K562 (cell line): ENCODE measurements around the gene UBE2G2. TPM values are rescaled to one million over a fixed set of nuclear protein-coding genes. Genes with fewer than 3 reads are reported as not detected.

Source experiments
- ATAC-seq: fragments of 200-7000 bp; cut with Tn5 transposase; 3 replicates; pipeline ENCODE4 v1.9.1; 2020; ENCODE audit warnings: moderate library complexity
- BruUV-seq: library from RNA; stranded (reverse); fragments of 400-500 nt; replicated peaks from 2 replicates; lab custom pipeline; 2021; lab: Mats Ljungman, UMichigan
- CTCF ChIA-PET: fragments of 300-600 bp; formaldehyde crosslinking; extraction: SDS; loops from one replicate; lab custom pipeline; 2021; ENCODE audit warnings: low intra/inter-chr PET ratio; lab: Yijun Ruan, JAX
- POLR2A ChIA-PET: fragments of 300-600, 350-650 bp; sonication (Branson Sonifier 250); formaldehyde crosslinking; extraction: SDS; loops from one replicate; lab custom pipeline; 2021; ENCODE audit warnings: antibody characterized with exemption, inconsistent platforms; lab: Yijun Ruan, JAX
- DNase-seq, 4 experiments: peaks; one replicate each; pipeline versions ENCODE4 v3.0.0 to v3.0.0-alpha.2; 2011 to 2018; ENCODE audit warnings: low spot score in 3 of 4, mixed read lengths in 3 of 4; ENCODE audit errors: extremely low read depth in 1 of 4
- FAIRE-seq: peaks from 2 replicates; lab custom pipeline; 2011; peaks lifted over from hg19 to GRCh38; lab: Jason Lieb, UNC
- H2AFZ ChIP-seq: 2 replicates; pipeline ENCODE4 v1.6.0; 2011; ENCODE audit warnings: low read depth, low read length, control low read depth, inconsistent platforms
- H3K27ac ChIP-seq: fragments of 200-600 bp; 3 replicates; pipeline ENCODE4 v1.8.0; 2011; ENCODE audit warnings: low read depth, mild to moderate bottlenecking, control low read depth, inconsistent platforms, low read length, moderate library complexity, mixed read lengths; ENCODE audit errors: extremely low read depth
- H3K27me3 ChIP-seq, 2 experiments: fragments of 300-600 bp in 1 of 2; 2 replicates in 1 of 2; 3 replicates in 1 of 2; pipeline versions ENCODE4 v1.6.0 to v1.8.0; 2011; ENCODE audit warnings: inconsistent platforms in 2 of 2, low read length in 2 of 2, mild to moderate bottlenecking in 1 of 2, mixed read lengths in 1 of 2, moderate library complexity in 1 of 2; ENCODE audit not compliant: control insufficient read depth in 2 of 2, insufficient read depth in 2 of 2
- H3K36me3 ChIP-seq: fragments of 300-600 bp; 3 replicates; pipeline ENCODE4 v1.8.0; 2011; ENCODE audit warnings: mild to moderate bottlenecking, low read length, inconsistent platforms; ENCODE audit not compliant: control insufficient read depth, insufficient read depth
- H3K4me1 ChIP-seq, 2 experiments: fragments of 200-600 bp in 1 of 2; replicated peaks in 1 of 2; 2 replicates in 1 of 2; 3 replicates in 1 of 2; pipeline versions ENCODE4 v1.5.1 to v1.8.0; 2011; ENCODE audit warnings: inconsistent platforms in 2 of 2, low read length in 2 of 2, mild to moderate bottlenecking in 1 of 2, mixed read lengths in 1 of 2, moderate library complexity in 1 of 2; ENCODE audit not compliant: control insufficient read depth in 2 of 2, insufficient read depth in 2 of 2
- H3K4me2 ChIP-seq: 2 replicates; pipeline ENCODE4 v1.6.1; 2011; ENCODE audit warnings: low read length, control low read depth, inconsistent platforms, mixed read lengths; ENCODE audit not compliant: insufficient read depth
- H3K4me3 ChIP-seq: fragments of 200-600 bp; sonication (generic), shearing (Covaris generic); 2 replicates; pipeline ENCODE4 v1.5.1; 2016; ENCODE audit warnings: control low read depth, inconsistent platforms
- H3K79me2 ChIP-seq: fragments of 200-600 bp; 3 replicates; pipeline ENCODE4 v1.8.0; 2011; ENCODE audit warnings: low read length, inconsistent platforms; ENCODE audit not compliant: control insufficient read depth, insufficient read depth
- H3K9ac ChIP-seq, 2 experiments: 2 replicates each; pipeline versions ENCODE4 v1.6.0 to v1.6.1; 2011; ENCODE audit warnings: low read depth in 2 of 2, low read length in 2 of 2, control low read depth in 1 of 2, inconsistent platforms in 1 of 2, mild to moderate bottlenecking in 1 of 2, mixed read lengths in 1 of 2; ENCODE audit not compliant: insufficient read depth in 1 of 2
- H3K9me1 ChIP-seq: one replicate; pipeline ENCODE4 v1.6.0; 2011; ENCODE audit warnings: inconsistent platforms, mild to moderate bottlenecking, low read length, moderate library complexity; ENCODE audit not compliant: control insufficient read depth, insufficient read depth
- H3K9me3 ChIP-seq: replicated peaks from 2 replicates; pipeline ENCODE4 v1.5.1; 2011; ENCODE audit warnings: low read depth, low read length, inconsistent platforms; ENCODE audit not compliant: control insufficient read depth, insufficient read depth
- H4K20me1 ChIP-seq: replicated peaks from 2 replicates; pipeline ENCODE4 v1.6.1; 2011; ENCODE audit warnings: low read length, inconsistent platforms, mixed read lengths; ENCODE audit not compliant: control insufficient read depth, insufficient read depth
- ATF1 ChIP-seq, 2 experiments: fragments of 450-650 bp in 1 of 2; IDR thresholded peaks; 2 replicates each; pipeline ENCODE4 v1.6.1; 2016; ENCODE audit warnings: missing compliant biosample characterization in 1 of 2, missing genetic modification characterization in 1 of 2
- CC2D1A ChIP-seq: fragments of 450-650 bp; IDR thresholded peaks from 2 replicates; pipeline ENCODE4 v1.6.1; 2017; ENCODE audit warnings: mild to moderate bottlenecking
- CREB1 ChIP-seq, 2 experiments: sonication (generic) in 1 of 2; formaldehyde crosslinking in 1 of 2; IDR thresholded peaks; 2 replicates each; pipeline versions ENCODE4 v1.6.1 to v1.8.0; 2012 to 2022; ENCODE audit warnings: inconsistent platforms in 1 of 2, mild to moderate bottlenecking in 1 of 2, missing genetic modification reagents in 1 of 2, moderate library complexity in 1 of 2
- FOXM1 ChIP-seq, 2 experiments: fragments of 450-650 bp in 1 of 2; sonication (generic) in 1 of 2; formaldehyde crosslinking in 1 of 2; IDR thresholded peaks; 2 replicates each; pipeline versions ENCODE4 v1.6.1 to v1.9.0; 2017 to 2022; ENCODE audit warnings: low read depth in 2 of 2, mild to moderate bottlenecking in 2 of 2, missing genetic modification reagents in 1 of 2, moderate library complexity in 1 of 2
- MCM3 ChIP-seq: fragments of 450-650 bp; IDR thresholded peaks from 2 replicates; pipeline ENCODE4 v1.6.1; 2016
- MCM7 ChIP-seq, 2 experiments: fragments of 450-650 bp; IDR thresholded peaks; 2 replicates each; pipeline ENCODE4 v1.6.1; 2016 to 2018
- POLR2G ChIP-seq: fragments of 200-400 bp; formaldehyde crosslinking; IDR thresholded peaks from 2 replicates; pipeline ENCODE4 v1.6.1; 2017; ENCODE audit warnings: low read depth, mild to moderate bottlenecking, antibody characterized with exemption, low read length, moderate library complexity
- SIN3B ChIP-seq: fragments of 450-650 bp; IDR thresholded peaks from 2 replicates; pipeline ENCODE4 v1.6.1; 2017; ENCODE audit warnings: low read depth, mild to moderate bottlenecking, moderate library complexity
- SOX6 ChIP-seq: fragments of 450-650 bp; IDR thresholded peaks from 2 replicates; pipeline ENCODE4 v1.6.1; 2014; ENCODE audit warnings: mild to moderate bottlenecking
- ZNF398 ChIP-seq: fragments of 250-450 bp; sonication (Bioruptor Pico); IDR thresholded peaks from 2 replicates; pipeline ENCODE4 v1.8.0; 2021; ENCODE audit warnings: moderate library complexity, mild to moderate bottlenecking, inconsistent platforms
- WGBS: fragments of 100-300 bp; shearing (Covaris generic); methylation state at CpG from one replicate; pipeline ENCODE4 v1.1.6; 2016; ENCODE audit warnings: low coverage, mixed read lengths; ENCODE audit not compliant: insufficient coverage; ENCODE audit errors: missing lambda C conversion rate; 5-methylcytosine and 5-hydroxymethylcytosine counted together
- in situ Hi-C: fragments of 300-500 bp; cut with MboI; formaldehyde crosslinking; loops from 4 replicates; pipeline ENCODE4 v1.15.0; 2018; ENCODE audit warnings: inconsistent platforms, mixed read lengths
- intact Hi-C: fragments of 100-400 bp; cut with micrococcal nuclease; formaldehyde crosslinking; loops from 2 replicates; pipeline ENCODE4 v1.14.2; 2022
- polyA plus RNA-seq, 8 experiments: library from polyadenylated mRNA; depleted of rRNA in 4 of 8; stranded (reverse) in 5 of 8; unstranded in 3 of 8; fragments of >200 nt; fragmentation: Nextera tagmentation in 2 of 8; fragmentation: Illumina TruSeq in 1 of 8; extraction: Ambion mirVana in 2 of 8; extraction: Trizol in 1 of 8; gene quantifications; 2 replicates each; pipeline versions ENCODE4 v1.2.1 to v1.2.3, GENCODE V29; 2011 to 2014; ENCODE audit warnings: inconsistent platforms in 1 of 8, missing spikeins in 1 of 8
- total RNA-seq, 7 experiments: library from RNA; depleted of rRNA in 6 of 7; stranded (reverse); fragments of >200 nt in 6 of 7; fragmentation: Illumina TruSeq in 2 of 7; extraction: Trizol in 2 of 7; gene quantifications; 2 replicates each; pipeline versions ENCODE4 v1.2.1 to v1.2.3, GENCODE V29; 2011 to 2021; ENCODE audit warnings: low replicate concordance in 1 of 7
- TF ChIP-seq, protein P1 (sequence below): sonication (generic); formaldehyde crosslinking; IDR thresholded peaks from 2 replicates; pipeline ENCODE4 v1.8.1; 2023; ENCODE audit warnings: mild to moderate bottlenecking, missing genetic modification reagents
- TF ChIP-seq, protein P2 (sequence below): fragments of 450-650 bp; IDR thresholded peaks from 2 replicates; pipeline ENCODE4 v1.6.1; 2016; ENCODE audit warnings: low read depth, mild to moderate bottlenecking, moderate library complexity
- TF ChIP-seq, protein P3 (sequence below): fragments of 250-450 bp; sonication (Bioruptor Pico); IDR thresholded peaks from 2 replicates; pipeline ENCODE4 v1.4.0; 2020; ENCODE audit warnings: borderline replicate concordance

UBE2G2 gene
- total and polyA plus RNA-seq, 9 of the 15 experiments (the other 6 are each of a cell fraction or from before 2014, with no cell fraction given): 47.5 to 225 (median 140) TPM

- peak in 2 of 4 experiments; percentile 53 to 65 for DNase-seq
- no peaks in the 10 kb centered on the region for H3K79me2 ChIP-seq
- intact Hi-C loops (loop anchor here (5.0 kb wide), 1 partner anchor 44 kb away; the partner anchor contains the start of gene UBE2G2), in situ Hi-C loops (no loop called here)
- BruUV-seq: no TSS peak
- peaks cover 6 to 15% of the 10 kb centered on the region in 2 experiments; a peak in 2 of 5 replicates for H3K27me3 ChIP-seq
- no peak overlapping the region for H3K4me3 ChIP-seq
- H3K9me1 ChIP-seq: no peaks in the 10 kb centered on the region
- ATAC-seq: peak; percentile 48
- H3K36me3 ChIP-seq: peaks cover 30% of the 10 kb centered on the region
- peak overlapping the region; percentile 59 for H3K4me2 ChIP-seq
- H3K9ac ChIP-seq: peak overlapping the region; percentile 25 to 85; a peak in 3 of 4 replicates
- ChIA-PET POLR2A (interaction anchor here (1.3 to 1.4 kb wide), 2 partner anchors 32 to 37 kb away, joined by 3 to 4 read pairs; no protein-coding TSS in a partner anchor), CTCF (interaction anchor here (0.8 kb wide), 1 partner anchor 46 kb away, joined by 3 read pairs; no protein-coding TSS in a partner anchor)
- FAIRE-seq: no peak
- no peaks in the 10 kb centered on the region for H3K9me3 ChIP-seq
- H3K27ac ChIP-seq: no peak overlapping the region
- H3K4me1 ChIP-seq: peaks cover 15 to 48% of the 10 kb centered on the region in 2 experiments
- 37% methylated on average over 27 of the region's 27 CpGs for WGBS
- peak overlapping the region; percentile 67 for H2AFZ ChIP-seq
- H4K20me1 ChIP-seq: no peaks in the 10 kb centered on the region
- TF ChIP-seq, protein P1, sequence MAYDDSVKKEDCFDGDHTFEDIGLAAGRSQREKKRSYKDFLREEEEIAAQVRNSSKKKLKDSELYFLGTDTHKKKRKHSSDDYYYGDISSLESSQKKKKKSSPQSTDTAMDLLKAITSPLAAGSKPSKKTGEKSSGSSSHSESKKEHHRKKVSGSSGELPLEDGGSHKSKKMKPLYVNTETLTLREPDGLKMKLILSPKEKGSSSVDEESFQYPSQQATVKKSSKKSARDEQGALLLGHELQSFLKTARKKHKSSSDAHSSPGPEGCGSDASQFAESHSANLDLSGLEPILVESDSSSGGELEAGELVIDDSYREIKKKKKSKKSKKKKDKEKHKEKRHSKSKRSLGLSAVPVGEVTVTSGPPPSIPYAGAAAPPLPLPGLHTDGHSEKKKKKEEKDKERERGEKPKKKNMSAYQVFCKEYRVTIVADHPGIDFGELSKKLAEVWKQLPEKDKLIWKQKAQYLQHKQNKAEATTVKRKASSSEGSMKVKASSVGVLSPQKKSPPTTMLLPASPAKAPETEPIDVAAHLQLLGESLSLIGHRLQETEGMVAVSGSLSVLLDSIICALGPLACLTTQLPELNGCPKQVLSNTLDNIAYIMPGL (CRISPR knock-in tag): 0 out of 2 replicates have a peak, but pooled peaks have one; percentile 51
- TF ChIP-seq ZNF398 (no peak), CREB1 (IDR thresholded peaks at IDR 0.05) (no peak), CREB1 (CRISPR knock-in tag; IDR thresholded peaks at IDR 0.05) (no peak), SIN3B (no peak), POLR2G (peak; percentile 76; the same call in 1 of the 2 replicates), CC2D1A (no peak), MCM7 (IDR thresholded peaks at IDR 0.05) (no peak), ATF1 (CRISPR knock-in tag; IDR thresholded peaks at IDR 0.05) (no peak), ATF1 (tag; IDR thresholded peaks at IDR 0.05) (peak; percentile 45; the same call in 1 of the 2 replicates), FOXM1 (IDR thresholded peaks at IDR 0.05; ENCODE audit: low read depth) (no peak), FOXM1 (CRISPR knock-in tag; IDR thresholded peaks at IDR 0.05; ENCODE audit: low read depth) (no peak), SOX6 (no peak), MCM3 (no peak)
- TF ChIP-seq, protein P2, sequence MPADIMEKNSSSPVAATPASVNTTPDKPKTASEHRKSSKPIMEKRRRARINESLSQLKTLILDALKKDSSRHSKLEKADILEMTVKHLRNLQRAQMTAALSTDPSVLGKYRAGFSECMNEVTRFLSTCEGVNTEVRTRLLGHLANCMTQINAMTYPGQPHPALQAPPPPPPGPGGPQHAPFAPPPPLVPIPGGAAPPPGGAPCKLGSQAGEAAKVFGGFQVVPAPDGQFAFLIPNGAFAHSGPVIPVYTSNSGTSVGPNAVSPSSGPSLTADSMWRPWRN: no peak
- TF ChIP-seq, protein P3, sequence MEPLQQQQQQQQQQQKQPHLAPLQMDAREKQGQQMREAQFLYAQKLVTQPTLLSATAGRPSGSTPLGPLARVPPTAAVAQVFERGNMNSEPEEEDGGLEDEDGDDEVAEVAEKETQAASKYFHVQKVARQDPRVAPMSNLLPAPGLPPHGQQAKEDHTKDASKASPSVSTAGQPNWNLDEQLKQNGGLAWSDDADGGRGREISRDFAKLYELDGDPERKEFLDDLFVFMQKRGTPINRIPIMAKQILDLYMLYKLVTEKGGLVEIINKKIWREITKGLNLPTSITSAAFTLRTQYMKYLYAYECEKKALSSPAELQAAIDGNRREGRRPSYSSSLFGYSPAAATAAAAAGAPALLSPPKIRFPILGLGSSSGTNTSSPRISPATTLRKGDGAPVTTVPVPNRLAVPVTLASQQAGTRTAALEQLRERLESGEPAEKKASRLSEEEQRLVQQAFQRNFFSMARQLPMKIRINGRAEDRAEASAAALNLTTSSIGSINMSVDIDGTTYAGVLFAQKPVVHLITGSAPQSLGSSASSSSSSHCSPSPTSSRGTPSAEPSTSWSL: 0 out of 2 replicates have a peak, but pooled peaks have one; percentile 49
These were observed 45.1 kb upstream of the UBE2G2 start for GRCh38 chr21:44846485-44847260.
